Trophoblast cell (in vitro differentiated cells and primary cell): ENCODE measurements around the gene RASSF1.

Experiments used
- DNase-seq, 2 donors: peaks; one replicate each; pipeline ENCODE4 v3.0.0-alpha.2; 2016
- H2AFZ ChIP-seq: 2 replicates; pipeline ENCODE4 v1.6.1; 2013; ENCODE audit warnings: low read length, moderate library complexity, mild to moderate bottlenecking; ENCODE audit not compliant: insufficient read depth, poor library complexity
- H2AK5ac ChIP-seq: 2 replicates; pipeline ENCODE4 v1.6.1; 2013; ENCODE audit warnings: mild to moderate bottlenecking, low read length
- H2BK120ac ChIP-seq: 2 replicates; pipeline ENCODE4 v1.6.1; 2013; ENCODE audit warnings: low read length, mild to moderate bottlenecking, moderate library complexity; ENCODE audit not compliant: insufficient read depth, poor library complexity
- H2BK12ac ChIP-seq: 2 replicates; pipeline ENCODE4 v1.6.1; 2013; ENCODE audit warnings: mild to moderate bottlenecking, low read length, moderate library complexity
- H2BK5ac ChIP-seq: 2 replicates; pipeline ENCODE4 v1.6.1; 2013; ENCODE audit warnings: low read length, low read depth, moderate library complexity, mild to moderate bottlenecking; ENCODE audit not compliant: poor library complexity
- H3K14ac ChIP-seq: 2 replicates; pipeline ENCODE4 v1.6.1; 2013; ENCODE audit warnings: mild to moderate bottlenecking, low read length
- H3K18ac ChIP-seq: 2 replicates; pipeline ENCODE4 v1.6.1; 2013; ENCODE audit warnings: mild to moderate bottlenecking, low read length
- H3K23ac ChIP-seq: 2 replicates; pipeline ENCODE4 v1.6.1; 2013; ENCODE audit warnings: low read length
- H3K27ac ChIP-seq: 2 replicates; pipeline ENCODE4 v1.5.1; 2013; ENCODE audit warnings: low read depth, mild to moderate bottlenecking, inconsistent platforms, low read length, moderate library complexity
- H3K27me3 ChIP-seq: 2 replicates; pipeline ENCODE4 v1.6.1; 2013; ENCODE audit warnings: inconsistent platforms, mild to moderate bottlenecking, low read length, moderate library complexity; ENCODE audit not compliant: insufficient read depth
- H3K36me3 ChIP-seq, 2 experiments: 1 replicate in 1 of 2; 2 replicates in 1 of 2; pipeline ENCODE4 v1.6.1; 2013; ENCODE audit warnings: low read length in 2 of 2, mild to moderate bottlenecking in 2 of 2, moderate library complexity in 1 of 2; ENCODE audit not compliant: insufficient read depth in 2 of 2, control insufficient read depth in 1 of 2
- H3K4ac ChIP-seq: 2 replicates; pipeline ENCODE4 v1.6.1; 2013; ENCODE audit warnings: low read depth, mild to moderate bottlenecking, low read length, moderate library complexity
- H3K4me1 ChIP-seq, 2 experiments: 1 replicate in 1 of 2; 2 replicates in 1 of 2; pipeline ENCODE4 v1.6.1; 2013; ENCODE audit warnings: low read length in 2 of 2, mild to moderate bottlenecking in 2 of 2, moderate library complexity in 1 of 2; ENCODE audit not compliant: insufficient read depth in 2 of 2, control insufficient read depth in 1 of 2
- H3K4me2 ChIP-seq: 2 replicates; pipeline ENCODE4 v1.6.1; 2013; ENCODE audit warnings: inconsistent platforms, mild to moderate bottlenecking, low read length, moderate library complexity
- H3K4me3 ChIP-seq: 2 replicates; pipeline ENCODE4 v1.5.1; 2013; ENCODE audit warnings: mild to moderate bottlenecking, low read depth, low read length, inconsistent platforms
- H3K79me1 ChIP-seq: one replicate; pipeline ENCODE4 v1.6.1; 2013; ENCODE audit warnings: low read length
- H3K79me2 ChIP-seq: 2 replicates; pipeline ENCODE4 v1.6.1; 2013; ENCODE audit warnings: low read length, mild to moderate bottlenecking; ENCODE audit not compliant: control insufficient read depth, insufficient read depth, poor library complexity
- H3K9ac ChIP-seq: 2 replicates; pipeline ENCODE4 v1.6.1; 2013; ENCODE audit warnings: mild to moderate bottlenecking, low read length
- H3K9me3 ChIP-seq: 2 replicates; pipeline ENCODE4 v1.6.1; 2013; ENCODE audit warnings: low read depth, mild to moderate bottlenecking, control low read depth, inconsistent platforms, low read length; ENCODE audit not compliant: insufficient read depth
- H4K12ac ChIP-seq: 2 replicates; pipeline ENCODE4 v1.6.1; 2013; ENCODE audit warnings: low read depth, mild to moderate bottlenecking, low read length, moderate library complexity
- H4K8ac ChIP-seq: 2 replicates; pipeline ENCODE4 v1.6.1; 2013; ENCODE audit warnings: low read depth, mild to moderate bottlenecking, low read length, moderate library complexity
- H4K91ac ChIP-seq: one replicate; pipeline ENCODE4 v1.6.1; 2013; ENCODE audit warnings: low read depth, mild to moderate bottlenecking, low read length, moderate library complexity
- whole genome bisulfite sequencing: extraction: QIAGEN DNeasy Blood & Tissue Kit; methylation state at CpG from one replicate; pipeline ENCODE4 v1.1.7; 2013; ENCODE audit warnings: missing lambda C conversion rate; ENCODE audit not compliant: insufficient read length, insufficient coverage; ENCODE audit errors: extremely low coverage; 5-methylcytosine and 5-hydroxymethylcytosine counted together

The RASSF1 gene

GRCh38 chr3:50292159-50293078 lies 48.2 kb downstream of the RASSF1 start, which contains the start of gene IFRD2:
Gene IFRD2, minus strand, starts transcription at chr3:50292429. Its CDS starts 155 bp downstream, at chr3:50292274.
- Histone ChIP-seq H2BK120ac (peak within 1 kb of the TSS; percentile 4), H3K9me3 (peaks cover 2% of the 10 kb centered on the region), H3K36me3 (peaks cover 35 to 36% of the 10 kb centered on the region in 2 experiments), H3K9ac (peak within 1 kb of the TSS; percentile 92), H2AFZ (peak within 1 kb of the TSS; percentile 77), H4K8ac (peak within 1 kb of the TSS; percentile 93), H4K12ac (peak within 1 kb of the TSS; percentile 82), H3K79me1 (peaks cover 9% of the 10 kb centered on the region), H2AK5ac (peak within 1 kb of the TSS; percentile 78), H3K27ac (no peak within 1 kb of the TSS), H2BK5ac (peak within 1 kb of the TSS; percentile 15), H3K4me3 (peak within 1 kb of the TSS; percentile 87), H3K4ac (peak within 1 kb of the TSS; percentile 91), H4K91ac (peak within 1 kb of the TSS; percentile 71), H3K79me2 (peaks cover 4% of the 10 kb centered on the region), H3K23ac (no peak within 1 kb of the TSS), H3K18ac (peak within 1 kb of the TSS; percentile 48), H2BK12ac (no peak within 1 kb of the TSS), H3K4me1 (peaks cover 6 to 10% of the 10 kb centered on the region in 2 experiments), H3K27me3 (no peaks in the 10 kb centered on the region), H3K14ac (peak within 1 kb of the TSS; percentile 56), H3K4me2 (peak within 1 kb of the TSS; percentile 99)
- DNase-seq = peak; percentile 97 to 98
- WGBS = no CpG with 5 or more reads among the region's 67 CpGs

GRCh38 chr3:50290161-50290641 lies 50.4 kb downstream of the RASSF1 start:
- H3K14ac ChIP-seq = no peak overlapping the region
- peaks cover 6 to 10% of the 10 kb centered on the region in 2 experiments for H3K4me1 ChIP-seq
- no peak overlapping the region for H3K23ac ChIP-seq
- H3K4ac ChIP-seq = no peak overlapping the region
- no peak overlapping the region for H2AFZ ChIP-seq
- H3K36me3 ChIP-seq = peaks cover 42 to 43% of the 10 kb centered on the region in 2 experiments
- H2BK12ac ChIP-seq = no peak overlapping the region
- no peak overlapping the region for H3K4me3 ChIP-seq
- no peak overlapping the region for H2BK120ac ChIP-seq
- no peak overlapping the region for H3K4me2 ChIP-seq
- no peak overlapping the region for H3K9ac ChIP-seq
- H3K18ac ChIP-seq = no peak overlapping the region
- H4K8ac ChIP-seq = no peak overlapping the region
- no CpG with 5 or more reads among the region's 16 CpGs for WGBS
- H2AK5ac ChIP-seq = no peak overlapping the region
- DNase-seq = no peak
- no peak overlapping the region for H4K12ac ChIP-seq
- H3K27ac ChIP-seq = no peak overlapping the region
- H2BK5ac ChIP-seq = no peak overlapping the region
- peaks cover 4% of the 10 kb centered on the region for H3K79me2 ChIP-seq
- peaks cover 9% of the 10 kb centered on the region for H3K79me1 ChIP-seq
- peaks cover 7% of the 10 kb centered on the region for H3K9me3 ChIP-seq
- H3K27me3 ChIP-seq = no peaks in the 10 kb centered on the region
- H4K91ac ChIP-seq = no peak overlapping the region

- H3K14ac ChIP-seq = no peak overlapping the region
- WGBS = no CpG with 5 or more reads among the region's 6 CpGs
- H4K91ac ChIP-seq = no peak overlapping the region
- no peak overlapping the region for H3K9ac ChIP-seq
- DNase-seq = no peak
- H3K4me3 ChIP-seq = no peak overlapping the region
- H3K27me3 ChIP-seq = no peaks in the 10 kb centered on the region
- no peak overlapping the region for H3K18ac ChIP-seq
- H3K4me2 ChIP-seq = no peak overlapping the region
- no peak overlapping the region for H2AK5ac ChIP-seq
- no peak overlapping the region for H2BK12ac ChIP-seq
- H2AFZ ChIP-seq = no peak overlapping the region
- H3K79me2 ChIP-seq = peaks cover 4% of the 10 kb centered on the region
- H3K4me1 ChIP-seq = peaks cover 6 to 10% of the 10 kb centered on the region in 2 experiments
- no peak overlapping the region for H2BK120ac ChIP-seq
- H2BK5ac ChIP-seq = no peak overlapping the region
- H3K9me3 ChIP-seq = peaks cover 7% of the 10 kb centered on the region
- H4K8ac ChIP-seq = no peak overlapping the region
- H3K79me1 ChIP-seq = peaks cover 9% of the 10 kb centered on the region
- peaks cover 42 to 43% of the 10 kb centered on the region in 2 experiments for H3K36me3 ChIP-seq
- H4K12ac ChIP-seq = no peak overlapping the region
- H3K4ac ChIP-seq = no peak overlapping the region
- H3K27ac ChIP-seq = no peak overlapping the region
- no peak overlapping the region for H3K23ac ChIP-seq
Measured at GRCh38 chr3:50289130-50289529, 51.5 kb downstream of the RASSF1 start.

GRCh38 chr3:50288387-50289007 lies 52.1 kb downstream of the RASSF1 start:
- H3K27me3 ChIP-seq = no peaks in the 10 kb centered on the region
- H3K4me3 ChIP-seq = no peak overlapping the region
- no peak overlapping the region for H2AK5ac ChIP-seq
- H3K4me1 ChIP-seq = peaks cover 6 to 10% of the 10 kb centered on the region in 2 experiments
- peaks cover 7% of the 10 kb centered on the region for H3K9me3 ChIP-seq
- no peak overlapping the region for H3K9ac ChIP-seq
- no peak overlapping the region for H2BK120ac ChIP-seq
- peaks cover 9% of the 10 kb centered on the region for H3K79me1 ChIP-seq
- H3K79me2 ChIP-seq = peaks cover 4% of the 10 kb centered on the region
- no peak overlapping the region for H2BK12ac ChIP-seq
- H3K23ac ChIP-seq = no peak overlapping the region
- peaks cover 42 to 43% of the 10 kb centered on the region in 2 experiments for H3K36me3 ChIP-seq
- no peak overlapping the region for H2BK5ac ChIP-seq
- H4K12ac ChIP-seq = no peak overlapping the region
- H3K27ac ChIP-seq = no peak overlapping the region
- no peak overlapping the region for H3K4me2 ChIP-seq
- H3K18ac ChIP-seq = no peak overlapping the region
- DNase-seq = no peak
- no peak overlapping the region for H2AFZ ChIP-seq
- no peak overlapping the region for H3K14ac ChIP-seq
- no peak overlapping the region for H3K4ac ChIP-seq
- H4K8ac ChIP-seq = no peak overlapping the region
- no CpG with 5 or more reads among the region's 23 CpGs for WGBS
- H4K91ac ChIP-seq = no peak overlapping the region
